Caki2 (cell line): ENCODE measurements around the gene C22orf23. TPM values are rescaled to one million over a fixed set of nuclear protein-coding genes. Genes with fewer than 3 reads are reported as not detected.

ENCODE experiments used
- DNase-seq: peaks from one replicate; pipeline ENCODE4 v3.0.0-alpha.2; 2015; ENCODE audit warnings: low read depth
- in situ Hi-C: cut with HindIII; loops from 2 replicates; pipeline ENCODE4 v1.10.0; 2016; ENCODE audit warnings: low sequenced_read_pairs, low pct_unique_long_range_greater_than_20kb, mixed read lengths
- total RNA-seq: library from RNA; depleted of rRNA; stranded (reverse); fragments of >200 nt; shearing (Covaris generic); gene quantifications from 2 replicates; pipeline ENCODE4 v1.2.3, GENCODE V29; 2014; ENCODE audit warnings: low replicate concordance

Gene C22orf23
- total RNA-seq, 1 experiment from 2014 or later: 0.17 TPM

- in situ Hi-C loops: no loop called here
- no peak for DNase-seq
Measured at GRCh38 chr22:37916311-37916710, 37.1 kb downstream of the C22orf23 start.

- in situ Hi-C loops: no loop called here
- no peak for DNase-seq
Measured at GRCh38 chr22:37913233-37913721, 40.1 kb downstream of the C22orf23 start.

- in situ Hi-C loops: no loop called here
- DNase-seq: no peak
Measured at GRCh38 chr22:37912171-37912570, 41.2 kb downstream of the C22orf23 start.

- in situ Hi-C loops: no loop called here
- DNase-seq: no peak
Measured at GRCh38 chr22:37911697-37912096, 41.7 kb downstream of the C22orf23 start.

- in situ Hi-C loops: no loop called here
Measured at GRCh38 chr22:37910890-37911672, 42.3 kb downstream of the C22orf23 start.

GRCh38 chr22:37909766-37910165, 43.6 kb downstream of the C22orf23 start:
- in situ Hi-C loops: no loop called here
- no peak for DNase-seq

More at GRCh38 chr22:37910890-37911672, 42.3 kb downstream of the C22orf23 start:
- DNase-seq: no peak

- DNase-seq: no peak
- in situ Hi-C loops: no loop called here
Measured at GRCh38 chr22:37907036-37907954, 46.1 kb downstream of the C22orf23 start.

GRCh38 chr22:37906364-37907008, 46.9 kb downstream of the C22orf23 start:
- DNase-seq: no peak
- in situ Hi-C loops: no loop called here

GRCh38 chr22:37905534-37906363, 47.7 kb downstream of the C22orf23 start, which contains the start of gene MICALL1:
MICALL1 (plus strand) TSS chr22:37906297; CDS start chr22:37906423, 126 bp downstream.
- peak; percentile 89 for DNase-seq
- in situ Hi-C loops: no loop called here

- in situ Hi-C loops: no loop called here
- peak; percentile 90 for DNase-seq
Measured at GRCh38 chr22:37904572-37905533, 48.5 kb downstream of the C22orf23 start.

- in situ Hi-C loops: no loop called here
- DNase-seq: no peak
Measured at GRCh38 chr22:37898441-37899181, 54.8 kb downstream of the C22orf23 start.

GRCh38 chr22:37897807-37898206, 55.6 kb downstream of the C22orf23 start:
- DNase-seq: no peak
- in situ Hi-C loops: no loop called here

- in situ Hi-C loops: no loop called here
- DNase-seq: no peak
Measured at GRCh38 chr22:37896939-37897338, 56.5 kb downstream of the C22orf23 start.

GRCh38 chr22:37896181-37896592, 57.2 kb downstream of the C22orf23 start:
- DNase-seq: no peak
- in situ Hi-C loops: no loop called here

GRCh38 chr22:37894939-37895670, 58.3 kb downstream of the C22orf23 start:
- no peak for DNase-seq
- in situ Hi-C loops: no loop called here
